Endothelial cell of umbilical vein (primary cell): ENCODE results near the gene CCT3.

ENCODE experiments used
- EZH2 ChIP-seq: IDR thresholded peaks from 2 replicates; pipeline ENCODE4 v1.6.1; 2012; ENCODE audit warnings: borderline replicate concordance, low read depth, mild to moderate bottlenecking, moderate library complexity, low read length, inconsistent platforms; ENCODE audit not compliant: severe bottlenecking
- GATA2 ChIP-seq: IDR thresholded peaks from 2 replicates; pipeline ENCODE4 v1.7.0; 2011; ENCODE audit warnings: low read depth, mild to moderate bottlenecking, moderate library complexity, mixed read lengths, low read length; ENCODE audit not compliant: insufficient read length, insufficient read depth
- JUN ChIP-seq: IDR thresholded peaks from 2 replicates; pipeline ENCODE4 v1.6.1; 2011; ENCODE audit warnings: borderline replicate concordance, low read depth; ENCODE audit not compliant: insufficient read length, insufficient read depth
- MYC ChIP-seq: IDR thresholded peaks from one replicate; pipeline ENCODE4 v1.6.1; 2011; ENCODE audit warnings: mild to moderate bottlenecking, low read depth, low read length
- POLR2A ChIP-seq: IDR thresholded peaks from 2 replicates; pipeline ENCODE4 v1.6.1; 2012; ENCODE audit warnings: low read depth, mild to moderate bottlenecking, control low read depth, low read length
- POLR2AphosphoS5 ChIP-seq: IDR thresholded peaks from 2 replicates; pipeline ENCODE4 v1.6.1; 2012; ENCODE audit warnings: low read depth, mild to moderate bottlenecking, control low read depth, low read length, moderate library complexity; ENCODE audit not compliant: insufficient read depth
- TF ChIP-seq, protein P1 (sequence below), 2 donors: IDR thresholded peaks; 1 replicate in 1 of 2; 2 replicates in 1 of 2; pipeline ENCODE4 v1.5.1; 2011; ENCODE audit warnings: low read length in 2 of 2, mild to moderate bottlenecking in 2 of 2, moderate library complexity in 2 of 2, control low read depth in 1 of 2, inconsistent platforms in 1 of 2, low read depth in 1 of 2; ENCODE audit not compliant: insufficient read depth in 1 of 2; ENCODE audit errors: extremely low read depth in 1 of 2
- TF ChIP-seq, protein P2 (sequence below): IDR thresholded peaks from 2 replicates; pipeline ENCODE4 v1.6.1; 2011; ENCODE audit not compliant: insufficient read depth, insufficient read length

DNA sequence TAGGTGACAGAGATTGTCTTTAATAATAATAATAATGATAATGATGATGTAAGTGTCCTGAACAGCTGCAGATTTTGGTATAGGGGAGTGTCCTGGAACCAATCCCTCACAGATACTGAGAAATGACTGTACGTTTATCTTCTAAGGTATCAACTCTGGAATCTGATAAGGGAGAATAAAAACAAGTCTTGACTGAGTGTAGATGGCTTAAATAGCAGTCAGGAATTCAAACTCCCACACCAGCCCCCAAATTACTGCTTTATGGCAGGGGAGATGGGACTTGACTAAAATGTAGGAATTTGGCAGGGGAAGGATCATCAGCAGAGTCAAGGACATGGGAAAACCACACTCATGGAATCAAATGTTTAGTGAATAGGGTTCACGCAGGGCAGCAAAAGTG lies 32.9 kb downstream of the CCT3 start:
- TF ChIP-seq, protein P1, sequence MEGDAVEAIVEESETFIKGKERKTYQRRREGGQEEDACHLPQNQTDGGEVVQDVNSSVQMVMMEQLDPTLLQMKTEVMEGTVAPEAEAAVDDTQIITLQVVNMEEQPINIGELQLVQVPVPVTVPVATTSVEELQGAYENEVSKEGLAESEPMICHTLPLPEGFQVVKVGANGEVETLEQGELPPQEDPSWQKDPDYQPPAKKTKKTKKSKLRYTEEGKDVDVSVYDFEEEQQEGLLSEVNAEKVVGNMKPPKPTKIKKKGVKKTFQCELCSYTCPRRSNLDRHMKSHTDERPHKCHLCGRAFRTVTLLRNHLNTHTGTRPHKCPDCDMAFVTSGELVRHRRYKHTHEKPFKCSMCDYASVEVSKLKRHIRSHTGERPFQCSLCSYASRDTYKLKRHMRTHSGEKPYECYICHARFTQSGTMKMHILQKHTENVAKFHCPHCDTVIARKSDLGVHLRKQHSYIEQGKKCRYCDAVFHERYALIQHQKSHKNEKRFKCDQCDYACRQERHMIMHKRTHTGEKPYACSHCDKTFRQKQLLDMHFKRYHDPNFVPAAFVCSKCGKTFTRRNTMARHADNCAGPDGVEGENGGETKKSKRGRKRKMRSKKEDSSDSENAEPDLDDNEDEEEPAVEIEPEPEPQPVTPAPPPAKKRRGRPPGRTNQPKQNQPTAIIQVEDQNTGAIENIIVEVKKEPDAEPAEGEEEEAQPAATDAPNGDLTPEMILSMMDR (IDR thresholded peaks at IDR 0.05; ENCODE audit: extremely low read depth in 1 of 2, insufficient read depth in 1 of 2, low read depth in 1 of 2, low read length in 2 of 2), result no peak
- TF ChIP-seq POLR2AphosphoS5 (no peak), JUN (no peak), POLR2A (no peak), EZH2 (no peak), GATA2 (no peak), MYC (no peak)
- TF ChIP-seq, protein P2, sequence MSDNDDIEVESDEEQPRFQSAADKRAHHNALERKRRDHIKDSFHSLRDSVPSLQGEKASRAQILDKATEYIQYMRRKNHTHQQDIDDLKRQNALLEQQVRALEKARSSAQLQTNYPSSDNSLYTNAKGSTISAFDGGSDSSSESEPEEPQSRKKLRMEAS, result no peak
